K562 (cell line): ENCODE measurements around the gene ASB2. TPM values are rescaled to one million over a fixed set of nuclear protein-coding genes. Genes with fewer than 3 reads are reported as not detected.

Source experiments
- ATAC-seq: fragments of 200-7000 bp; cut with Tn5 transposase; 3 replicates; pipeline ENCODE4 v1.9.1; 2020; ENCODE audit warnings: moderate library complexity
- BruUV-seq: library from RNA; stranded (reverse); fragments of 400-500 nt; replicated peaks from 2 replicates; lab custom pipeline; 2021; lab: Mats Ljungman, UMichigan
- CTCF ChIA-PET: fragments of 300-600 bp; formaldehyde crosslinking; extraction: SDS; loops from one replicate; lab custom pipeline; 2021; ENCODE audit warnings: low intra/inter-chr PET ratio; lab: Yijun Ruan, JAX
- POLR2A ChIA-PET: fragments of 300-600, 350-650 bp; sonication (Branson Sonifier 250); formaldehyde crosslinking; extraction: SDS; loops from one replicate; lab custom pipeline; 2021; ENCODE audit warnings: antibody characterized with exemption, inconsistent platforms; lab: Yijun Ruan, JAX
- DNase-seq, 4 experiments: peaks; one replicate each; pipeline versions ENCODE4 v3.0.0 to v3.0.0-alpha.2; 2011 to 2018; ENCODE audit warnings: low spot score in 3 of 4, mixed read lengths in 3 of 4; ENCODE audit errors: extremely low read depth in 1 of 4
- FAIRE-seq: peaks from 2 replicates; lab custom pipeline; 2011; peaks lifted over from hg19 to GRCh38; lab: Jason Lieb, UNC
- H2AFZ ChIP-seq: 2 replicates; pipeline ENCODE4 v1.6.0; 2011; ENCODE audit warnings: low read depth, low read length, control low read depth, inconsistent platforms
- H3K27ac ChIP-seq: fragments of 200-600 bp; 3 replicates; pipeline ENCODE4 v1.8.0; 2011; ENCODE audit warnings: low read depth, mild to moderate bottlenecking, control low read depth, inconsistent platforms, low read length, moderate library complexity, mixed read lengths; ENCODE audit errors: extremely low read depth
- H3K27me3 ChIP-seq, 2 experiments: fragments of 300-600 bp in 1 of 2; 2 replicates in 1 of 2; 3 replicates in 1 of 2; pipeline versions ENCODE4 v1.6.0 to v1.8.0; 2011; ENCODE audit warnings: inconsistent platforms in 2 of 2, low read length in 2 of 2, mild to moderate bottlenecking in 1 of 2, mixed read lengths in 1 of 2, moderate library complexity in 1 of 2; ENCODE audit not compliant: control insufficient read depth in 2 of 2, insufficient read depth in 2 of 2
- H3K36me3 ChIP-seq: fragments of 300-600 bp; 3 replicates; pipeline ENCODE4 v1.8.0; 2011; ENCODE audit warnings: mild to moderate bottlenecking, low read length, inconsistent platforms; ENCODE audit not compliant: control insufficient read depth, insufficient read depth
- H3K4me1 ChIP-seq, 2 experiments: fragments of 200-600 bp in 1 of 2; replicated peaks in 1 of 2; 2 replicates in 1 of 2; 3 replicates in 1 of 2; pipeline versions ENCODE4 v1.5.1 to v1.8.0; 2011; ENCODE audit warnings: inconsistent platforms in 2 of 2, low read length in 2 of 2, mild to moderate bottlenecking in 1 of 2, mixed read lengths in 1 of 2, moderate library complexity in 1 of 2; ENCODE audit not compliant: control insufficient read depth in 2 of 2, insufficient read depth in 2 of 2
- H3K4me2 ChIP-seq: 2 replicates; pipeline ENCODE4 v1.6.1; 2011; ENCODE audit warnings: low read length, control low read depth, inconsistent platforms, mixed read lengths; ENCODE audit not compliant: insufficient read depth
- H3K4me3 ChIP-seq: fragments of 200-600 bp; sonication (generic), shearing (Covaris generic); 2 replicates; pipeline ENCODE4 v1.5.1; 2016; ENCODE audit warnings: control low read depth, inconsistent platforms
- H3K79me2 ChIP-seq: fragments of 200-600 bp; 3 replicates; pipeline ENCODE4 v1.8.0; 2011; ENCODE audit warnings: low read length, inconsistent platforms; ENCODE audit not compliant: control insufficient read depth, insufficient read depth
- H3K9ac ChIP-seq, 2 experiments: 2 replicates each; pipeline versions ENCODE4 v1.6.0 to v1.6.1; 2011; ENCODE audit warnings: low read depth in 2 of 2, low read length in 2 of 2, control low read depth in 1 of 2, inconsistent platforms in 1 of 2, mild to moderate bottlenecking in 1 of 2, mixed read lengths in 1 of 2; ENCODE audit not compliant: insufficient read depth in 1 of 2
- H3K9me1 ChIP-seq: one replicate; pipeline ENCODE4 v1.6.0; 2011; ENCODE audit warnings: inconsistent platforms, mild to moderate bottlenecking, low read length, moderate library complexity; ENCODE audit not compliant: control insufficient read depth, insufficient read depth
- H3K9me3 ChIP-seq: replicated peaks from 2 replicates; pipeline ENCODE4 v1.5.1; 2011; ENCODE audit warnings: low read depth, low read length, inconsistent platforms; ENCODE audit not compliant: control insufficient read depth, insufficient read depth
- H4K20me1 ChIP-seq: replicated peaks from 2 replicates; pipeline ENCODE4 v1.6.1; 2011; ENCODE audit warnings: low read length, inconsistent platforms, mixed read lengths; ENCODE audit not compliant: control insufficient read depth, insufficient read depth
- SPI1 ChIP-seq: IDR thresholded peaks from 2 replicates; pipeline ENCODE4 v1.6.1; 2011; ENCODE audit warnings: low read depth, low read length, control low read depth, borderline replicate concordance
- SRSF3 ChIP-seq: fragments of 200-400 bp; formaldehyde crosslinking; IDR thresholded peaks from 2 replicates; pipeline ENCODE4 v1.6.1; 2016; ENCODE audit warnings: mild to moderate bottlenecking, low read length, moderate library complexity; ENCODE audit not compliant: insufficient read depth
- WGBS: fragments of 100-300 bp; shearing (Covaris generic); methylation state at CpG from one replicate; pipeline ENCODE4 v1.1.6; 2016; ENCODE audit warnings: low coverage, mixed read lengths; ENCODE audit not compliant: insufficient coverage; ENCODE audit errors: missing lambda C conversion rate; 5-methylcytosine and 5-hydroxymethylcytosine counted together
- in situ Hi-C: fragments of 300-500 bp; cut with MboI; formaldehyde crosslinking; loops from 4 replicates; pipeline ENCODE4 v1.15.0; 2018; ENCODE audit warnings: inconsistent platforms, mixed read lengths
- intact Hi-C: fragments of 100-400 bp; cut with micrococcal nuclease; formaldehyde crosslinking; loops from 2 replicates; pipeline ENCODE4 v1.14.2; 2022
- polyA plus RNA-seq, 8 experiments: library from polyadenylated mRNA; depleted of rRNA in 4 of 8; stranded (reverse) in 5 of 8; unstranded in 3 of 8; fragments of >200 nt; fragmentation: Nextera tagmentation in 2 of 8; fragmentation: Illumina TruSeq in 1 of 8; extraction: Ambion mirVana in 2 of 8; extraction: Trizol in 1 of 8; gene quantifications; 2 replicates each; pipeline versions ENCODE4 v1.2.1 to v1.2.3, GENCODE V29; 2011 to 2014; ENCODE audit warnings: inconsistent platforms in 1 of 8, missing spikeins in 1 of 8
- total RNA-seq, 7 experiments: library from RNA; depleted of rRNA in 6 of 7; stranded (reverse); fragments of >200 nt in 6 of 7; fragmentation: Illumina TruSeq in 2 of 7; extraction: Trizol in 2 of 7; gene quantifications; 2 replicates each; pipeline versions ENCODE4 v1.2.1 to v1.2.3, GENCODE V29; 2011 to 2021; ENCODE audit warnings: low replicate concordance in 1 of 7
- TF ChIP-seq, protein P1 (sequence below), 3 experiments: fragments of 200-800 bp in 1 of 3; fragments of 250-450 bp in 1 of 3; fragments of 450-650 bp in 1 of 3; sonication (Bioruptor Pico) in 1 of 3; sonication (Bioruptor generic) in 1 of 3; formaldehyde crosslinking in 1 of 3; IDR thresholded peaks; 2 replicates each; pipeline versions ENCODE4 v1.6.1 to v1.8.0; 2016 to 2022; ENCODE audit warnings: mild to moderate bottlenecking in 2 of 3, missing genetic modification characterization in 2 of 3, missing compliant biosample characterization in 1 of 3, moderate library complexity in 1 of 3

The ASB2 gene
- total and polyA plus RNA-seq, 9 of the 15 experiments (the other 6 are each of a cell fraction or from before 2014, with no cell fraction given) = not detected

DNA sequence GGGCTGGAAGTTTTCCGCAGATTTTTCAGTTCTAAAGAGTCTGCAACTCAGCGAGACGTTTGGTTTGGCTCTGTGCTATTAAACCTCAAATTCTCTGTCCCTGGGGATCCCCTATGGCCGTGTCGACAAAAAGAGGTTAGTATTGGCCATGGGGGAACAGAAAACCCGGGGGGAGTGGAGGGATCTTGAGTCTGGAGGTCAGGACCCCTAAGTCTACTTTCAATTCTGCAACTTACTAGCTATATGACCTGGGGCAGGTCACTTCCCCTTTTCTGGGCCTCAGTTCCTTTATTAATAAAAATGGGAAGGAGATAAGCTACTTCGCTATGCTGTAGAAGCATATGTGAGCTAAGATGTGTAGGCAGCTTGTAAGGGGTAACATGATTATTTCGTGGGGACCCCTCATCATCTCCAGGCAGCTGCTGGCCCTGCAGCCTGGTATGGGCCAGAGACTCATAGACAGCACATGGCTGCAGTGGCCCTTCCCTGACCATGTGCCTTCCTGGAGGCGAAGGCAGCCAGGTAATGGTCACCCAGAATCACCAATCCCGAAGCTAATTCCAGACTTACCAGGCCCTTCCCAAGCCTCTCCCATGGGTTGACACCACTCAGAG is 8.6 kb downstream of the ASB2 start:
- no peaks in the 10 kb centered on the region for H4K20me1 ChIP-seq
- FAIRE-seq (no peak), DNase-seq (no peak), ATAC-seq (no peak)
- ChIA-PET CTCF (no interaction called here), POLR2A (no interaction called here)
- peaks cover 0 to 21% of the 10 kb centered on the region in 2 experiments; a peak in 3 of 5 replicates for H3K27me3 ChIP-seq
- no peak overlapping the region for H3K4me2 ChIP-seq
- H3K9ac ChIP-seq = no peak overlapping the region
- 0% methylated on average over 10 of the region's 10 CpGs for WGBS
- H3K4me3 ChIP-seq = no peak overlapping the region
- no peaks in the 10 kb centered on the region for H3K79me2 ChIP-seq
- H3K4me1 ChIP-seq = no peaks in the 10 kb centered on the region; a peak in 1 of 5 replicates
- no peaks in the 10 kb centered on the region for H3K9me1 ChIP-seq
- BruUV-seq = no TSS peak
- H3K36me3 ChIP-seq = no peaks in the 10 kb centered on the region
- no peaks in the 10 kb centered on the region for H3K9me3 ChIP-seq
- in situ Hi-C loops = no loop called here
- no peak overlapping the region for H2AFZ ChIP-seq
- H3K27ac ChIP-seq = no peak overlapping the region
- TF ChIP-seq SPI1 (peak; percentile 84), SRSF3 (no peak)
- TF ChIP-seq, protein P1, sequence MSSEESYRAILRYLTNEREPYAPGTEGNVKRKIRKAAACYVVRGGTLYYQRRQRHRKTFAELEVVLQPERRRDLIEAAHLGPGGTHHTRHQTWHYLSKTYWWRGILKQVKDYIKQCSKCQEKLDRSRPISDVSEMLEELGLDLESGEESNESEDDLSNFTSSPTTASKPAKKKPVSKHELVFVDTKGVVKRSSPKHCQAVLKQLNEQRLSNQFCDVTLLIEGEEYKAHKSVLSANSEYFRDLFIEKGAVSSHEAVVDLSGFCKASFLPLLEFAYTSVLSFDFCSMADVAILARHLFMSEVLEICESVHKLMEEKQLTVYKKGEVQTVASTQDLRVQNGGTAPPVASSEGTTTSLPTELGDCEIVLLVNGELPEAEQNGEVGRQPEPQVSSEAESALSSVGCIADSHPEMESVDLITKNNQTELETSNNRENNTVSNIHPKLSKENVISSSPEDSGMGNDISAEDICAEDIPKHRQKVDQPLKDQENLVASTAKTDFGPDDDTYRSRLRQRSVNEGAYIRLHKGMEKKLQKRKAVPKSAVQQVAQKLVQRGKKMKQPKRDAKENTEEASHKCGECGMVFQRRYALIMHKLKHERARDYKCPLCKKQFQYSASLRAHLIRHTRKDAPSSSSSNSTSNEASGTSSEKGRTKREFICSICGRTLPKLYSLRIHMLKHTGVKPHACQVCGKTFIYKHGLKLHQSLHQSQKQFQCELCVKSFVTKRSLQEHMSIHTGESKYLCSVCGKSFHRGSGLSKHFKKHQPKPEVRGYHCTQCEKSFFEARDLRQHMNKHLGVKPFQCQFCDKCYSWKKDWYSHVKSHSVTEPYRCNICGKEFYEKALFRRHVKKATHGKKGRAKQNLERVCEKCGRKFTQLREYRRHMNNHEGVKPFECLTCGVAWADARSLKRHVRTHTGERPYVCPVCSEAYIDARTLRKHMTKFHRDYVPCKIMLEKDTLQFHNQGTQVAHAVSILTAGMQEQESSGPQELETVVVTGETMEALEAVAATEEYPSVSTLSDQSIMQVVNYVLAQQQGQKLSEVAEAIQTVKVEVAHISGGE (CRISPR knock-in tag; IDR thresholded peaks at IDR 0.05) = no peak
- intact Hi-C loops = no loop called here
